ENCODE results near the gene HAGH.

DNA sequence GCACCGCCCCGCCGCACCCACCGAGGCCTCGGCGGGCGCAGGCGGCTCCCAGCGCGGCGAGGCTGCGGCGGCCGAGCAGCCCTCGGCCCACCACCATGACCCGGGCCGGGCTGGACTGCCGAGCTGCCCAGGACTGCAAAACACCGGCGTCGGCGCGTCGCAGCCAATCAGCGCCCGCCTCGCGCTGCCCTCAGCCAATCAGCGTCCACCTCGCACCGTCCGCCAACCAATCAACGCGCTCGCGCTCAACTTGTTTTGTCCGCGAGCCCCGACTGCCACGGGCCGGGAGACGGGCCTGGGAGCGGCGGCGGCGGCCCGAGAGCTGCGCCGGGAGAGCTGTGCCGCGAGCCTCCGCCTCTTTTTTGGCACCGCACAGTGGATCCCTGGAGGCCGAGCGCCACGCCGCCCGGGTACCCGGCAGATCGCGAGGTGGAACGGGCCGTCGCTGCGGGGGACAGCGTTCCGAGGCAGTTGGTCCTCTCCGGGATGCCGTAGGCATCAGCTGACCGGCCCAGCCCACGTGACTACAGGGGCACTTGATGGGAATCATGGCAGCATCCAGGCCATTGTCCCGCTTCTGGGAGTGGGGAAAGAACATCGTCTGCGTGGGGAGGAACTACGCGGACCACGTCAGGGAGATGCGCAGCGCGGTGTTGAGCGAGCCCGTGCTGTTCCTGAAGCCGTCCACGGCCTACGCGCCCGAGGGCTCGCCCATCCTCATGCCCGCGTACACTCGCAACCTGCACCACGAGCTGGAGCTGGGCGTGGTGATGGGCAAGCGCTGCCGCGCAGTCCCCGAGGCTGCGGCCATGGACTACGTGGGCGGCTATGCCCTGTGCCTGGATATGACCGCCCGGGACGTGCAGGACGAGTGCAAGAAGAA is at the start of gene HAGH, which contains the start of gene FAHD1:
- TF ChIP-seq, protein P1, sequence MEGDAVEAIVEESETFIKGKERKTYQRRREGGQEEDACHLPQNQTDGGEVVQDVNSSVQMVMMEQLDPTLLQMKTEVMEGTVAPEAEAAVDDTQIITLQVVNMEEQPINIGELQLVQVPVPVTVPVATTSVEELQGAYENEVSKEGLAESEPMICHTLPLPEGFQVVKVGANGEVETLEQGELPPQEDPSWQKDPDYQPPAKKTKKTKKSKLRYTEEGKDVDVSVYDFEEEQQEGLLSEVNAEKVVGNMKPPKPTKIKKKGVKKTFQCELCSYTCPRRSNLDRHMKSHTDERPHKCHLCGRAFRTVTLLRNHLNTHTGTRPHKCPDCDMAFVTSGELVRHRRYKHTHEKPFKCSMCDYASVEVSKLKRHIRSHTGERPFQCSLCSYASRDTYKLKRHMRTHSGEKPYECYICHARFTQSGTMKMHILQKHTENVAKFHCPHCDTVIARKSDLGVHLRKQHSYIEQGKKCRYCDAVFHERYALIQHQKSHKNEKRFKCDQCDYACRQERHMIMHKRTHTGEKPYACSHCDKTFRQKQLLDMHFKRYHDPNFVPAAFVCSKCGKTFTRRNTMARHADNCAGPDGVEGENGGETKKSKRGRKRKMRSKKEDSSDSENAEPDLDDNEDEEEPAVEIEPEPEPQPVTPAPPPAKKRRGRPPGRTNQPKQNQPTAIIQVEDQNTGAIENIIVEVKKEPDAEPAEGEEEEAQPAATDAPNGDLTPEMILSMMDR (IDR thresholded peaks at IDR 0.05), result no peak
- TF ChIP-seq POLR2A (IDR thresholded peaks at IDR 0.05), result peak; percentile 14 to 71 (median 66)
